NAMALWA (cell line): Measurements from ENCODE around the gene USH1C.

Experiments used
- DNase-seq: peaks from one replicate; pipeline ENCODE4 v3.0.0-alpha.2; 2015; ENCODE audit warnings: low spot score

USH1C gene

GRCh38 chr11:17547051-17547577 is 2.9 kb upstream of the USH1C start, which contains the start of gene OTOG:
Gene OTOG, plus strand, starts transcription at chr11:17547259. Its CDS starts 114 bp downstream, at chr11:17547373.
- DNase-seq = no peak

DNA sequence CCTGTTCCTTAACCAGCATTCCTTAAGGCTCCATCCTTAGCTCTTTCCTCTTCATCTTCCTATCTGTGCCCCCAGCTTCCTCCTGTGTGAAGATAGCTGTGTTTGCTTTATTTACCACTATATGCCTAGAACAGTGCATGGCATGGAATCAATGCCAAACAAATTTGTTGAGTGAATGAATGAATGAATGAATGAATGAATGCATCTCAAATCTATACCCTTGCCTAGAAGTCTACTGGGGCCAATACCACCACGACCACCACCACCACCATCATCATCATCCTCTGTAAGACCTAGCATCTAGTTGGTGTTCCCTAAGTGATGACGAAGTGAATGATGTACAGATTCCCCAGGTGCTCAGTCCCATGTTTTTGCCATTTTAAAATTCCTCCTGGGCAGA is 2.0 kb upstream of the USH1C start:
- no peak for DNase-seq

DNA sequence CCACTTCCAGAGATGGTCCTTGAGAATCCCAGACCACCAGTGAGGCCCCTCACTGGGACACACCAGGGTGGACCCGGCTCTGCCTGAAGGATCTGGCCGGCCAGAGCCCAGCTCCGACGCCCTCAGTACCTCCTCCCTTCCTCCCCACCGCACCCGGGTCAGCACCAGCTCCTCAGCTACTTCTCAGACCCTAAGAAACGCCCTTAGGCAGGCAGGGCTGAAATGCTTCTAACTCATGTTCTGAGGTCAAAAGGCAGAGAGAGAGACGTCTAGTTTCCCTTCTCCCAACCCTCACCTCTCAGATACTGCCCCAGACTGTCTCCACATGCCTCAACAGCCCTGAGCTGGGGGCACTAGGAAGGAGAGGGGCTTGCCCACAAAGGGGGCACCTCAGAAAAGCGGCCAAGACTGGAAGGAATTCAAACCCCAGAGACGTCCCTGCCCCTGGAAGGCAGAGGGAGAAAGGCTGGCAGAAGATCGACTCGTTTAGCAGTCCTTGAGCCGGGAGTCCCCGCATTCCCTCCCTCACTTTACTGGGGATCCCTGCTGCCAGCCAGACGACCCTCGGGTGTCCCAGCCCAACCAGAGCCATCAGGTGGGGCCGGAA is 539 bp downstream of the USH1C start:
- DNase-seq = no peak

DNA sequence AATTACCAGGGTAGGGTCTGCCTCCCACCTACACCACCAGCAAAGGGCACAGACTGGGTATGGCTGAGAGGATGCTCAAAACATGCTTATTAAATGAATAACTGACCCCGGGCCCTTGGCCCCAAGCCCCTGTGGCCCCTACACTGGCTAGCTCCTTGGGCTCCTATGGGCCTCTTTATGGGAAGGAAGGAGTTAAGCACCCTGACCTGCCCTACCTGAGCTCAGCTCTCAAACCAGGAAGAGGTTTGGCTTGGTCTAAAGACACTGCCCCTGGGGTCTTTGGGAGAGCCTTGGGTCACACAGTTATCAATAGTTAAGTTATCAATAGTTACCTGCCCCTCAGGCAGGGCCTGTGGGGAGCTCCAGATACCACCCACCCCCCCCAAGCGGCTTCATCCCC is 1.2 kb downstream of the USH1C start:
- no peak for DNase-seq

GRCh38 chr11:17542249-17542648 is 2.0 kb downstream of the USH1C start:
- DNase-seq = no peak

- DNase-seq = no peak
Measured at GRCh38 chr11:17541330-17541885, 2.8 kb downstream of the USH1C start.

- DNase-seq = no peak
Measured at GRCh38 chr11:17540807-17541206, 3.4 kb downstream of the USH1C start.

DNA sequence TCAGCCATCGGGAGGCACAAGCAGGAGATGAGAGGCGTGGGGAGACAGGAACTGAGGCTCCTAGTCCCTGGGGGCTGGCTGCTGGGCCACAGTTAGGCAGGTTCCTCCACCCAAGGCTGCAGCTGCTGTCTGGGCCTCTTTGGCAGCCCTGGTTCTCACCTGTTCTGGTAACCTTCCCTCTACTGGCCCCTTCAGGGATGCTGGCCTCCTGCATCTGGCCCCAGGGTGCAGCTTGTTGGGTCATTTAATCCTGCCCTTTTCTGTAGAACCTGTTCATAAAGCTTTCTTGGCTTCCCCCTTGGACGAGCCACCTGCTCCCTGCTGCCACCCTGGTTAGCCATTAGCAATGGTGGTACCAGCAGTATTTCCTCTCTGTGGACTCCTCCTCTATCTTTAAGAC is 5.5 kb downstream of the USH1C start:
- no peak for DNase-seq

- no peak for DNase-seq
Measured at GRCh38 chr11:17538054-17538453, 6.2 kb downstream of the USH1C start.

DNA sequence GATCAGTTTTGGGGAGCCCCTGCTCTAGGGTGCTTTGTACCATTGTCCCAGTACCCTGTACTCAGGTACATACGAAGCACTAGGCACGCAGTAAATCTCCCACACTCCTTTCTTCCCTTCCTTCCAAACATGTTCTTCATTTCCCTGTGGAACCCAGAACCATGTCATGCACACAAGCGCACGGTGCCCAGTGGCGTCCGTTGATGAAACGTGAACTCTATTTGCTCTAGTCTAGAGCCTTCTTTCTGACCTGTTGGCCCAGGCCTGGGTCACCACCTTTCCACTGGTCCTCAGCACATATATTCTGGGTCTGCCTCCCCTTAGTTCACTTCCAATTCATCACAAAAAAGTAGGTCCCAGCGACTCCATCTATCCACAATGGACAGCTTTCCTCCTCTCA is 7.0 kb downstream of the USH1C start:
- no peak for DNase-seq

DNA sequence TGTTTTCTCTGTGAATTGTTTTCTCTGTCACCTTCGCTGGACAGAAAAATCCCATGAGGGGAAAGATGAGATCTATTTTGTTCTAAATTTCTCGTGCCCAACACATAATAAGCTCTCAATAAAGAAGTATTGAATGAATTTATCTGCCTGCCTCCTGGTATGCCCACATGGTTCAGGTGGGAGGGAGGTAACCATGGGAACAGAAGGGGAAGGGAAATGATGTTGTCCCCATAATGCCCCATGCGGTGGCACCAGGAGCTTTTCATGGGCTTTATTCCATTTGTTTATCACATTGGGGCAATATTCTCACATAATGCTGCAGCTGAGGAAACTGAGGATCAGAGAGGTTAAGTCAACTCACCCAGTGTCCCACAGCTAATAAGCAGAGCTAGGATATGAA is 8.7 kb downstream of the USH1C start:
- no peak for DNase-seq

DNA sequence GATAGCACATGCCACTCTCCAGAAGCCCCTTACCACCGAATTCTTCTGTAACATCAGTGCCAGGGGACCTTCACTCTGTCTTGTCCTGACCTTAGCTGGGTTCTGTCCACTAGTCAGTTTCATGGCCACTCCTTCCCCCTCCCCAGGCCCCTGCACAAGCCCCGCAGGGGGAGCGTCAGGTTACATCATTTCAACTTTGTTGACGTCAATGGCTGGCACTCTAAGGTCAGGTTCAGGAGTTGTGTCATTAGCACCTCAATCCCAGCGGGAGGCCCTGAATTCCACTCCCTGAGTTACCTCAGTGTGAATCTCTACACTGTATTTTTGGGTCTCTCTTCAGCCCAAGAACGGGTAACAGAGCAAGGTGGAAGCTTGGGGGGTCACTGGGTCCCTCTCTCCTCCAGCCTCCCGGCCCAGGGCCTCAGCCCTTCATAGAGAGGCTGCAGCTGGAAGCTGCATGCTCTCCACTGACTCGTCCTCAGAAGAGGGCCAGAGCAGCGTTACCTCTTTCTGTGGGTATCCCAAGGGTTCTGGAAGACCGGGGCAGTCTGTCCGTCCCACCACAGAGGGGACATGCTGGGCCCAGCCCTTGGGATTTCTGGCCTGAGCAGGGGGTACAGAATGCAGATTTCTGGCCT is 10.3 kb downstream of the USH1C start:
- no peak for DNase-seq

DNA sequence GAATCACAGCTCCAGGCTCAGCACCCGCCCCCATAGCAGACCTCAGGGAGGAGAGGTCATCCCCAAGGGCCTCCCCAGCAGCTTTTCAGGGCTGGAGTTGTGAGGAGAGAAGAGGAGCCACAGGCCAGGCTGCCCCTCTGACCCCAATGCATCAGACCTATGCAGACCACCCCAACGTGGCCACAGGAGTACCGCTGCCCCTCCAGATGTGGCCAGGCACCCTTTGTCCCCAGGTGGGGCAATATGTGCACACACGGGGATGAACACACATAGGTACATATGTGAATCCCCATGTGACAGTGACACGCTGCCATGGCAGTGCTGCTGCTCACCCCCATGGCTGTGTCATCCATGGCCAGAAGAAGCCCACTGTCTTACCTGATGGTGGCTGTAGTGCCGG is 10.9 kb downstream of the USH1C start:
- DNase-seq = no peak

- no peak for DNase-seq
Measured at GRCh38 chr11:17532784-17533183, 11.4 kb downstream of the USH1C start.

GRCh38 chr11:17531636-17532113 is 12.5 kb downstream of the USH1C start:
- no peak for DNase-seq

GRCh38 chr11:17531071-17531600 is 13.1 kb downstream of the USH1C start:
- no peak for DNase-seq

DNA sequence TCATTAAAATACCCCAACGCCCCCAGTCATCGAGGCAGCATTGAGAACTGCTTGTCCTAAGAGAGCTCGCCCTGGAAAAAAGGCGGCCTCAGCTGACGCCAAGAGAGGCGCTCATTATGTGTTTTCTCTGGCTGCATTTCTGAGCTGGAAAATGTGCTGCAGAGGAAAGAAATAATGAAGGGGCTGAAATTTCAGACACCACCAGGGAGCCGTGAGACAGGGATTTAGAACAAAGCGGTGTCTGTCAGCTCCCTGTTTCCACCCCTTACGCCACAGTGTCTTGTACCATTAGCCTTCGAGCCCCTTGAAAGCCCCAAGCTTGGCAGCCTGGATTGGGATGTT is 14.4 kb downstream of the USH1C start:
- DNase-seq = no peak

DNA sequence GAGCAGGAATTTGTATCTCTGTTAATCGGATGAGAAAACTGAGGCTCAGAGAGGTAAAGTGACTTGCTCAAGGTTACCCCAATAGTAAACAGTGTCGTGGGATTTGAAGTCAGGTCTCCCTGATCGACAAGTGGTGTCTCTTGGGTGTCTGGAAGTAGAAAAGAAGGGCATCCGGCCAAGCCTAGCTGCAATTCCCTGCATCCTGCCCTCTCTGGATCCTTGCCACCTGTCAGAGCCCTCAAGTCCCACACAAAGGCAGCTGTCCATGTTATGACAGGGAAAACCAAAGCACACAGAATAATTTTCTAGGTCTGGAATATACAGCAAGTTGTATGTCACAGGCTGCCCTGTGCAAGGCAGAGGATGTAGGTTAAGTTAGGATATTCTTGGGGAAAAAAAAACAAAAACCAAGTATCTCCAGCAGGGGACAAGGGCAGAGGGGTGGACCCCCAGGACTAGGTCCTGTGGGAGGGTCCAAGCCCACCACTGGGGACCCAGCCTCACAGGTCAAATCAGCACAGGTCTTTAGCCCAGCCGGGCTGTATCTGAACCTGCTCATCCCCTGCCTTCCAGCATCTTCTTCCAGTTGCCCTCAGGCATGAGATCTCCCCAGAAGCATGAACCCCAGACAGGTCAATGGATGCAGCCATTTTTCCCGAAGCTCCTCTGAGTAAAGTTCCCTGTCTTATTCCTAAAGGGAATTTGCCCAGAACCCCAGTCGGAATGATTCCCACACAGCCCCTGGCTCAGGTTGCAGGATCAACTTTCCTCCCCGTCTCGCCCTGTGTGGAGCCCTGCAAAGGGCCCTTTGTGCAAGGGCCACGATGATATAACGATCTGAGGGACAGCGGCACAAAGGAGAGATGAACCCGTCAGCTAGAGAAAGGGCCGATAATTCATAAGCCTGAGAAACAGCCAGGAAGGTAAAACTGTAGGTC is 15.0 kb downstream of the USH1C start:
- DNase-seq = no peak

DNA sequence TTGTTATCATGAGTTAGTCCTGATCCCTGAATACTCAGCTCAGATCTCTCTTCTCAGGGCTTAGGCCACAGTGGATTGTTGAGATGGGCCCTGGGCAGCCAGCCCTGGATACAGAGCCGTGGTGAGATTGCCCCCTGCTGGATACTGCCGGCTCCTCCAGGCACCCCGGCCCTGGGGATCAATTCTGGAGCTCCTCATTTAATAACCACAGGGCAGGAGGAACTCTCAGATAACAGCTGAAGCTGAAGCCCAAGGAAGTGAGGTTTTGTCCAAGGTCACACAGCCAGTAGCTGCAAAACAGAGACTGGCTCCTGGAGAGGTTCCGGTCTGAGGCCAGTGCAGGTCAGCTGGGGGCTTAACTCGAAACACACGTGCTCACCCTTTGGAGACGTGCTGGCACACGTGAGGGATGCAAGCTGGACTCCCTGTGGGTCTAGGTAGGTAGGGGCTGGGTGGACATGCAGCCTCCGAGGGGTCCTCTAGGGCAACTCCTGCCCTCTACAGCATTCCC is 16.0 kb downstream of the USH1C start:
- DNase-seq = peak; percentile 67

DNA sequence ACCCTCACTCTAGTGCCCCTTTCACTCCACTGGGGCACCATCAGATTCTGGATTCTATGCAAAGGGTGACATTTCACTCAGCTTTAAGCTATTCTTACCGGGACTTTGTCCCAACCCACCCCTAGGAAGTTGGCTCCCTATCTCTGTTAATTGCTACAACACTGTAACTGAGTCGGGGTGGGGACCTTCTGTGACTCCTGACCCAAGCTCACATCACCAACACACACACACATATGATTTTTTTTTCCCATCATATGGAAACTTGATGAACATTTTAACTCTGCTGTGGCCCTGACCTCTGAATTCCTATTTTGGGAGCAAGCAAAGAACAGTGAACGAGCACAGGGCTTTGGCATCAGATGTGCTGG is 16.6 kb downstream of the USH1C start:
- DNase-seq = no peak

GRCh38 chr11:17526931-17527627 is 17.1 kb downstream of the USH1C start:
- DNase-seq = no peak
